ENCODE measurements around the gene MT1G.
"Not testable (repeated sequence)": the region's sequence is repeated elsewhere in the genome, so short reads cannot be mapped to it uniquely, and the experiment has no call there.

MT1G gene

GRCh38 chr16:56667581-56668571 is at the start of gene MT1G:
MT1G (minus strand) TSS chr16:56668065; CDS start chr16:56667993, 72 bp downstream.
- DNase-seq, result no peak

- not testable (repeated sequence) for DNase-seq
These were observed 49.7 kb upstream of the MT1G start for GRCh38 chr16:56717532-56717931.

- DNase-seq, result no peak
These were observed 48.9 kb upstream of the MT1G start for GRCh38 chr16:56716761-56717160.

GRCh38 chr16:56715126-56715525 is 47.3 kb upstream of the MT1G start:
- no peak for DNase-seq

- DNase-seq, result no peak
These were observed 45.9 kb upstream of the MT1G start for GRCh38 chr16:56713794-56714193.

GRCh38 chr16:56711862-56712261 is 44.0 kb upstream of the MT1G start:
- DNase-seq, result no peak

- DNase-seq, result no peak
These were observed 42.4 kb upstream of the MT1G start for GRCh38 chr16:56710181-56710737.

GRCh38 chr16:56709443-56710040 is 41.7 kb upstream of the MT1G start:
- no peak for DNase-seq

- no peak for DNase-seq
These were observed 40.9 kb upstream of the MT1G start for GRCh38 chr16:56708525-56709442.

- DNase-seq, result no peak
These were observed 35.0 kb upstream of the MT1G start for GRCh38 chr16:56702836-56703235.

- no peak for DNase-seq
These were observed 33.7 kb upstream of the MT1G start for GRCh38 chr16:56701534-56701933.

- DNase-seq, result no peak
These were observed 32.8 kb upstream of the MT1G start for GRCh38 chr16:56700631-56701030.

- DNase-seq, result no peak
These were observed 32.3 kb upstream of the MT1G start for GRCh38 chr16:56700195-56700594.

- DNase-seq, result no peak
These were observed 29.7 kb upstream of the MT1G start for GRCh38 chr16:56697456-56698155.

GRCh38 chr16:56695246-56695645 is 27.4 kb upstream of the MT1G start:
- no peak for DNase-seq

- DNase-seq, result no peak
These were observed 24.0 kb upstream of the MT1G start for GRCh38 chr16:56691885-56692284.

- DNase-seq, result no peak
These were observed 22.7 kb upstream of the MT1G start for GRCh38 chr16:56690420-56691122.

- no peak for DNase-seq
These were observed 21.3 kb upstream of the MT1G start for GRCh38 chr16:56689171-56689570.

- DNase-seq, result no peak
These were observed 20.9 kb upstream of the MT1G start for GRCh38 chr16:56688762-56689161.

GRCh38 chr16:56686758-56687157 is 18.9 kb upstream of the MT1G start:
- no peak for DNase-seq

GRCh38 chr16:56684926-56685590 is 17.2 kb upstream of the MT1G start:
- DNase-seq, result no peak

Data from KG1 (cell line).